K562 (cell line): Measurements from ENCODE around the gene PKIB. TPM values are rescaled to one million over a fixed set of nuclear protein-coding genes. Genes with fewer than 3 reads are reported as not detected.

Experiments used
- ATAC-seq: fragments of 200-7000 bp; cut with Tn5 transposase; 3 replicates; pipeline ENCODE4 v1.9.1; 2020; ENCODE audit warnings: moderate library complexity
- BruUV-seq: library from RNA; stranded (reverse); fragments of 400-500 nt; replicated peaks from 2 replicates; lab custom pipeline; 2021; lab: Mats Ljungman, UMichigan
- CTCF ChIA-PET: fragments of 300-600 bp; formaldehyde crosslinking; extraction: SDS; loops from one replicate; lab custom pipeline; 2021; ENCODE audit warnings: low intra/inter-chr PET ratio; lab: Yijun Ruan, JAX
- POLR2A ChIA-PET: fragments of 300-600, 350-650 bp; sonication (Branson Sonifier 250); formaldehyde crosslinking; extraction: SDS; loops from one replicate; lab custom pipeline; 2021; ENCODE audit warnings: antibody characterized with exemption, inconsistent platforms; lab: Yijun Ruan, JAX
- DNase-seq, 4 experiments: peaks; one replicate each; pipeline versions ENCODE4 v3.0.0 to v3.0.0-alpha.2; 2011 to 2018; ENCODE audit warnings: low spot score in 3 of 4, mixed read lengths in 3 of 4; ENCODE audit errors: extremely low read depth in 1 of 4
- FAIRE-seq: peaks from 2 replicates; lab custom pipeline; 2011; peaks lifted over from hg19 to GRCh38; lab: Jason Lieb, UNC
- H2AFZ ChIP-seq: 2 replicates; pipeline ENCODE4 v1.6.0; 2011; ENCODE audit warnings: low read depth, low read length, control low read depth, inconsistent platforms
- H3K27ac ChIP-seq: fragments of 200-600 bp; 3 replicates; pipeline ENCODE4 v1.8.0; 2011; ENCODE audit warnings: low read depth, mild to moderate bottlenecking, control low read depth, inconsistent platforms, low read length, moderate library complexity, mixed read lengths; ENCODE audit errors: extremely low read depth
- H3K27me3 ChIP-seq, 2 experiments: fragments of 300-600 bp in 1 of 2; 2 replicates in 1 of 2; 3 replicates in 1 of 2; pipeline versions ENCODE4 v1.6.0 to v1.8.0; 2011; ENCODE audit warnings: inconsistent platforms in 2 of 2, low read length in 2 of 2, mild to moderate bottlenecking in 1 of 2, mixed read lengths in 1 of 2, moderate library complexity in 1 of 2; ENCODE audit not compliant: control insufficient read depth in 2 of 2, insufficient read depth in 2 of 2
- H3K36me3 ChIP-seq: fragments of 300-600 bp; 3 replicates; pipeline ENCODE4 v1.8.0; 2011; ENCODE audit warnings: mild to moderate bottlenecking, low read length, inconsistent platforms; ENCODE audit not compliant: control insufficient read depth, insufficient read depth
- H3K4me1 ChIP-seq, 2 experiments: fragments of 200-600 bp in 1 of 2; replicated peaks in 1 of 2; 2 replicates in 1 of 2; 3 replicates in 1 of 2; pipeline versions ENCODE4 v1.5.1 to v1.8.0; 2011; ENCODE audit warnings: inconsistent platforms in 2 of 2, low read length in 2 of 2, mild to moderate bottlenecking in 1 of 2, mixed read lengths in 1 of 2, moderate library complexity in 1 of 2; ENCODE audit not compliant: control insufficient read depth in 2 of 2, insufficient read depth in 2 of 2
- H3K4me2 ChIP-seq: 2 replicates; pipeline ENCODE4 v1.6.1; 2011; ENCODE audit warnings: low read length, control low read depth, inconsistent platforms, mixed read lengths; ENCODE audit not compliant: insufficient read depth
- H3K4me3 ChIP-seq: fragments of 200-600 bp; sonication (generic), shearing (Covaris generic); 2 replicates; pipeline ENCODE4 v1.5.1; 2016; ENCODE audit warnings: control low read depth, inconsistent platforms
- H3K79me2 ChIP-seq: fragments of 200-600 bp; 3 replicates; pipeline ENCODE4 v1.8.0; 2011; ENCODE audit warnings: low read length, inconsistent platforms; ENCODE audit not compliant: control insufficient read depth, insufficient read depth
- H3K9ac ChIP-seq, 2 experiments: 2 replicates each; pipeline versions ENCODE4 v1.6.0 to v1.6.1; 2011; ENCODE audit warnings: low read depth in 2 of 2, low read length in 2 of 2, control low read depth in 1 of 2, inconsistent platforms in 1 of 2, mild to moderate bottlenecking in 1 of 2, mixed read lengths in 1 of 2; ENCODE audit not compliant: insufficient read depth in 1 of 2
- H3K9me1 ChIP-seq: one replicate; pipeline ENCODE4 v1.6.0; 2011; ENCODE audit warnings: inconsistent platforms, mild to moderate bottlenecking, low read length, moderate library complexity; ENCODE audit not compliant: control insufficient read depth, insufficient read depth
- H3K9me3 ChIP-seq: replicated peaks from 2 replicates; pipeline ENCODE4 v1.5.1; 2011; ENCODE audit warnings: low read depth, low read length, inconsistent platforms; ENCODE audit not compliant: control insufficient read depth, insufficient read depth
- H4K20me1 ChIP-seq: replicated peaks from 2 replicates; pipeline ENCODE4 v1.6.1; 2011; ENCODE audit warnings: low read length, inconsistent platforms, mixed read lengths; ENCODE audit not compliant: control insufficient read depth, insufficient read depth
- BCL6 ChIP-seq: fragments of 250-450 bp; sonication (Bioruptor Pico); IDR thresholded peaks from 2 replicates; pipeline ENCODE4 v1.4.0; 2020
- CHD1 ChIP-seq: fragments of 200-600 bp; sonication (generic); IDR thresholded peaks from one replicate; pipeline ENCODE4 v1.6.1; 2012; ENCODE audit warnings: mild to moderate bottlenecking, moderate library complexity, low read length, inconsistent platforms
- ESRRB ChIP-seq: fragments of 250-450 bp; sonication (Bioruptor Pico); IDR thresholded peaks from 2 replicates; pipeline ENCODE4 v1.5.0; 2020; ENCODE audit warnings: mild to moderate bottlenecking, moderate library complexity, borderline replicate concordance
- FOXM1 ChIP-seq, 2 experiments: fragments of 450-650 bp in 1 of 2; sonication (generic) in 1 of 2; formaldehyde crosslinking in 1 of 2; IDR thresholded peaks; 2 replicates each; pipeline versions ENCODE4 v1.6.1 to v1.9.0; 2017 to 2022; ENCODE audit warnings: low read depth in 2 of 2, mild to moderate bottlenecking in 2 of 2, missing genetic modification reagents in 1 of 2, moderate library complexity in 1 of 2
- HDAC8 ChIP-seq: fragments of 450-650 bp; IDR thresholded peaks from 2 replicates; pipeline ENCODE4 v1.6.1; 2016; ENCODE audit warnings: mild to moderate bottlenecking, missing genetic modification characterization, moderate library complexity, missing compliant biosample characterization
- MTA2 ChIP-seq: fragments of 450-650 bp; IDR thresholded peaks from 2 replicates; pipeline ENCODE4 v1.6.1; 2016; ENCODE audit warnings: low read depth
- MTF1 ChIP-seq: fragments of 250-450 bp; sonication (Bioruptor Pico); IDR thresholded peaks from 2 replicates; pipeline ENCODE4 v1.9.0; 2021; ENCODE audit warnings: moderate library complexity, mild to moderate bottlenecking, inconsistent platforms, borderline replicate concordance
- SAFB2 ChIP-seq: fragments of 200-400 bp; formaldehyde crosslinking; IDR thresholded peaks from 2 replicates; pipeline ENCODE4 v1.6.1; 2018; ENCODE audit warnings: borderline replicate concordance, low read length, low read depth, moderate library complexity; ENCODE audit not compliant: severe bottlenecking
- SIN3B ChIP-seq: fragments of 450-650 bp; IDR thresholded peaks from 2 replicates; pipeline ENCODE4 v1.6.1; 2017; ENCODE audit warnings: low read depth, mild to moderate bottlenecking, moderate library complexity
- SP2 ChIP-seq: IDR thresholded peaks from 2 replicates; pipeline ENCODE4 v1.6.1; 2011; ENCODE audit warnings: mild to moderate bottlenecking, low read depth, low read length, moderate library complexity; ENCODE audit not compliant: poor library complexity, severe bottlenecking; ENCODE audit errors: extremely low read depth
- TAF9B ChIP-seq: fragments of 450-650 bp; IDR thresholded peaks from 2 replicates; pipeline ENCODE4 v1.6.1; 2018; ENCODE audit warnings: mild to moderate bottlenecking; ENCODE audit not compliant: partially characterized antibody
- ZNF282 ChIP-seq: sonication (generic); formaldehyde crosslinking; IDR thresholded peaks from 2 replicates; pipeline ENCODE4 v1.8.1; 2023; ENCODE audit warnings: missing genetic modification reagents
- ZNF311 ChIP-seq: fragments of 250-450 bp; sonication (Bioruptor Pico); IDR thresholded peaks from 2 replicates; pipeline ENCODE4 v1.4.0; 2020; ENCODE audit warnings: mild to moderate bottlenecking, moderate library complexity
- ZNF707 ChIP-seq: fragments of 250-450 bp; sonication (Bioruptor Pico); conservative IDR thresholded peaks from 2 replicates; pipeline ENCODE4 v1.8.0; 2022; ENCODE audit warnings: inconsistent platforms, mild to moderate bottlenecking, moderate library complexity
- WGBS: fragments of 100-300 bp; shearing (Covaris generic); methylation state at CpG from one replicate; pipeline ENCODE4 v1.1.6; 2016; ENCODE audit warnings: low coverage, mixed read lengths; ENCODE audit not compliant: insufficient coverage; ENCODE audit errors: missing lambda C conversion rate; 5-methylcytosine and 5-hydroxymethylcytosine counted together
- in situ Hi-C: fragments of 300-500 bp; cut with MboI; formaldehyde crosslinking; loops from 4 replicates; pipeline ENCODE4 v1.15.0; 2018; ENCODE audit warnings: inconsistent platforms, mixed read lengths
- intact Hi-C: fragments of 100-400 bp; cut with micrococcal nuclease; formaldehyde crosslinking; loops from 2 replicates; pipeline ENCODE4 v1.14.2; 2022
- polyA plus RNA-seq, 8 experiments: library from polyadenylated mRNA; depleted of rRNA in 4 of 8; stranded (reverse) in 5 of 8; unstranded in 3 of 8; fragments of >200 nt; fragmentation: Nextera tagmentation in 2 of 8; fragmentation: Illumina TruSeq in 1 of 8; extraction: Ambion mirVana in 2 of 8; extraction: Trizol in 1 of 8; gene quantifications; 2 replicates each; pipeline versions ENCODE4 v1.2.1 to v1.2.3, GENCODE V29; 2011 to 2014; ENCODE audit warnings: inconsistent platforms in 1 of 8, missing spikeins in 1 of 8
- total RNA-seq, 7 experiments: library from RNA; depleted of rRNA in 6 of 7; stranded (reverse); fragments of >200 nt in 6 of 7; fragmentation: Illumina TruSeq in 2 of 7; extraction: Trizol in 2 of 7; gene quantifications; 2 replicates each; pipeline versions ENCODE4 v1.2.1 to v1.2.3, GENCODE V29; 2011 to 2021; ENCODE audit warnings: low replicate concordance in 1 of 7
- TF ChIP-seq, protein P1 (sequence below): IDR thresholded peaks from 2 replicates; pipeline ENCODE4 v1.6.1; 2011; ENCODE audit not compliant: insufficient read length; ENCODE audit errors: extremely low read depth
- TF ChIP-seq, protein P2 (sequence below), 2 experiments: fragments of 450-650 bp in 1 of 2; sonication (generic) in 1 of 2; formaldehyde crosslinking in 1 of 2; IDR thresholded peaks in 1 of 2; conservative IDR thresholded peaks in 1 of 2; 2 replicates each; pipeline versions ENCODE4 v1.6.1 to v1.8.1; 2016 to 2023; ENCODE audit warnings: mild to moderate bottlenecking in 2 of 2, moderate library complexity in 2 of 2, inconsistent platforms in 1 of 2, missing genetic modification reagents in 1 of 2

The PKIB gene
- total and polyA plus RNA-seq, 9 of the 15 experiments (the other 6 are each of a cell fraction or from before 2014, with no cell fraction given): 14.8 to 37.5 (median 27.4) TPM

DNA sequence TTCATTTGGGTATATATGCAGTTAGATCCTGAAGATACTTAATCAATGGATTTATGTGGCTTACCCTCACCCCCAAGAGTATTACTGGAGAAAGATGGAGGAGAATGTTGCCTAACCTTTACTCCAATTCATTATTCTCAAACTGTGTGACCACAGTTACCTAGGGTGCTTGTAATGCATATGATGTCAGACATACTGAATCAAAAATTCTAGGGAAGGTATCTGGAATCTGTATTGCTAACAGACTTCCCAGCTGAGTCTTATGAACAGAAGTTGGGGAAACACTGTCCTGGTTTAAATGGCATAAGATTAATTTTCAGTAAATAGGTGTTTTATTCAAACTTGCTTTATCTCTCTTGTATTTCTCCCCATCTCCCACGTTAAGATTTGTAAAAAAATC, 83.9 kb downstream of the PKIB start:
- BruUV-seq: no TSS peak

More for the DNA sequence above, 83.9 kb downstream of the PKIB start:
- TF ChIP-seq ZNF707 (CRISPR knock-in tag) (no peak), SAFB2 (no peak), CHD1 (no peak), ZNF311 (CRISPR knock-in tag) (no peak), FOXM1 (IDR thresholded peaks at IDR 0.05; ENCODE audit: low read depth) (no peak), FOXM1 (CRISPR knock-in tag; IDR thresholded peaks at IDR 0.05; ENCODE audit: low read depth) (no peak), MTA2 (no peak), SIN3B (no peak), ESRRB (CRISPR knock-in tag) (no peak), HDAC8 (no peak), MTF1 (CRISPR knock-in tag) (no peak), TAF9B (no peak), SP2 (no peak), ZNF282 (CRISPR knock-in tag) (no peak), BCL6 (CRISPR knock-in tag) (no peak)
- TF ChIP-seq, protein P1, sequence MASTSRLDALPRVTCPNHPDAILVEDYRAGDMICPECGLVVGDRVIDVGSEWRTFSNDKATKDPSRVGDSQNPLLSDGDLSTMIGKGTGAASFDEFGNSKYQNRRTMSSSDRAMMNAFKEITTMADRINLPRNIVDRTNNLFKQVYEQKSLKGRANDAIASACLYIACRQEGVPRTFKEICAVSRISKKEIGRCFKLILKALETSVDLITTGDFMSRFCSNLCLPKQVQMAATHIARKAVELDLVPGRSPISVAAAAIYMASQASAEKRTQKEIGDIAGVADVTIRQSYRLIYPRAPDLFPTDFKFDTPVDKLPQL: no peak
- TF ChIP-seq, protein P2, sequence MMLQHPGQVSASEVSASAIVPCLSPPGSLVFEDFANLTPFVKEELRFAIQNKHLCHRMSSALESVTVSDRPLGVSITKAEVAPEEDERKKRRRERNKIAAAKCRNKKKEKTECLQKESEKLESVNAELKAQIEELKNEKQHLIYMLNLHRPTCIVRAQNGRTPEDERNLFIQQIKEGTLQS (IDR thresholded peaks at IDR 0.05): no peak
- TF ChIP-seq, protein P2 (CRISPR knock-in tag; conservative IDR thresholded peaks at IDR 0.05): no peak
- Histone ChIP-seq H3K9me3 (no peaks in the 10 kb centered on the region), H3K9ac (no peak overlapping the region), H3K4me1 (no peaks in the 10 kb centered on the region), H3K27me3 (no peaks in the 10 kb centered on the region), H3K79me2 (no peaks in the 10 kb centered on the region), H3K4me2 (no peak overlapping the region), H4K20me1 (no peaks in the 10 kb centered on the region), H3K36me3 (no peaks in the 10 kb centered on the region), H3K4me3 (no peak overlapping the region), H3K9me1 (no peaks in the 10 kb centered on the region), H2AFZ (no peak overlapping the region), H3K27ac (no peak overlapping the region)
- in situ Hi-C loops: no loop called here
- FAIRE-seq: no peak
- ATAC-seq: no peak
- CTCF ChIA-PET: no interaction called here
- WGBS: 31% methylated on average over 1 of the region's 1 CpG
- intact Hi-C loops: no loop called here
- no peak for DNase-seq
- POLR2A ChIA-PET: interaction anchor here (0.9 kb wide), 1 partner anchor 102 kb away, joined by 4 read pairs; no protein-coding TSS in a partner anchor
